GM18909 (cell line): ENCODE results near the gene TEAD4.
"Not testable (repeated sequence)": the region's sequence is repeated elsewhere in the genome, so short reads cannot be mapped to it uniquely, and the experiment has no call there.

ENCODE experiments used
- ATAC-seq: cut with Tn5 transposase; IDR thresholded peaks from one replicate; pipeline ENCODE4 v1.9.1; 2021; ENCODE audit warnings: mild to moderate bottlenecking; ENCODE audit not compliant: unreplicated experiment, poor library complexity

TEAD4 gene

GRCh38 chr12:3042394-3042793, 83.2 kb downstream of the TEAD4 start:
- ATAC-seq, result no peak

GRCh38 chr12:3042826-3043225, 83.6 kb downstream of the TEAD4 start:
- no peak for ATAC-seq

- no peak for ATAC-seq
Observed at GRCh38 chr12:3043406-3043805, 84.2 kb downstream of the TEAD4 start.

- ATAC-seq, result no peak
Observed at GRCh38 chr12:3044141-3044630, 85.0 kb downstream of the TEAD4 start.

GRCh38 chr12:3045494-3045893, 86.3 kb downstream of the TEAD4 start:
- no peak for ATAC-seq

- ATAC-seq, result no peak
Observed at GRCh38 chr12:3045989-3046388, 86.8 kb downstream of the TEAD4 start.

DNA sequence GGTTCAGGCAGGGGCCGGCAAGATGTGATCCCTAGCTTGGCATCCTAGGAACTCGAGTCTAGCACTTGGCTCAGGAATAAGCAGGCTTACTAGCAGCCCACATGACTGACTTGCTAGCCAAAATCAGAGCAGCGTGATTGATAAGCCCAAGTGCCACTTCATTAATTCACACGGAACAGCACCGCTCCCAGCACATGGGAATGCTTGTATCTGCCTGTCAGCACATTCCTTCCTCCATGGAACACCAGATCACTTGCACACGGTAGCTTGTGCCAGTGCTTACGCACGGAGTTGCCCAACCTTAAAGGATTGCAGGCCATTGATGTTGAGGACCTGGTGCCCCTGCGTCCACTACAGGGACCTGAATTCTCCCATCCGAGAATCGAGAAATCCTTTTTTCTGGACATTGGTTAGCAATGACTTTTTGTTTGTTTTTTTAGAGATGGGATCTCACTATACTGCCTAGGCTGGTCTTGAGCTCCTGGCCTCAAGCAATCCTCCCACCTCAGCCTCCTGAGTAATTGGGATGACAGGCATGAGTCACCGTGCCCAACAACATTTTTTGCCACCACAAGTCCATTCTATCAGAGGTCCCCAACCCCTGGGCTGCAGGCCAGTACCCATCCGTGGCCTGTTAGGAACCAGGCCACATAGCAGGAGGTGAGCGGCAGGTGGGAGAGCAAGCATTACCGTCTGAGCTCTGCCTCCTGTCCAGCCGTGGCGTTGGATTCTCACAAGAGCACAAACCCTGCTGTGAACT, 87.4 kb downstream of the TEAD4 start:
- no peak for ATAC-seq

GRCh38 chr12:3047961-3048360, 88.8 kb downstream of the TEAD4 start:
- ATAC-seq, result no peak

DNA sequence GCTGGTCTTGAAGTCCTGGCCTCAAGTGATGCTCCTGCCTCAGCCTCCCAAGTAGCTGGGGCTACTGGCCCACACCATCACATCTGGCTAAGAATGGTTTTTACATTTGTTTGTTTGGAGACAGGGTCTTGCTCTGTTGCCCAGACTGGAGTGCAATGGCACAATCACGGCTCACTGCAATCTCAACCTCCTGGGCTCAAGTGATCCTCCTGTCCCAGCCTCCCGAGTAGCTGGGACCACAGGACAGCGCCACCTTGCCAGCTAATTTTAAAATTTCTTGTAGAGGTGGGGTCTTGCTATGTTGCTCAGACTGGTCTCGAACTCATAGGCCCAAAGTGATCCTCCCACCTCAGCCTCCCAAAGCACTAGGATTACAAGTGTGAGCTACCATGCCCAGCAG, 89.3 kb downstream of the TEAD4 start:
- ATAC-seq, result no peak

- ATAC-seq, result no peak
Observed at GRCh38 chr12:3049176-3049575, 90.0 kb downstream of the TEAD4 start.

GRCh38 chr12:3049611-3050249, 90.5 kb downstream of the TEAD4 start:
- no peak for ATAC-seq

DNA sequence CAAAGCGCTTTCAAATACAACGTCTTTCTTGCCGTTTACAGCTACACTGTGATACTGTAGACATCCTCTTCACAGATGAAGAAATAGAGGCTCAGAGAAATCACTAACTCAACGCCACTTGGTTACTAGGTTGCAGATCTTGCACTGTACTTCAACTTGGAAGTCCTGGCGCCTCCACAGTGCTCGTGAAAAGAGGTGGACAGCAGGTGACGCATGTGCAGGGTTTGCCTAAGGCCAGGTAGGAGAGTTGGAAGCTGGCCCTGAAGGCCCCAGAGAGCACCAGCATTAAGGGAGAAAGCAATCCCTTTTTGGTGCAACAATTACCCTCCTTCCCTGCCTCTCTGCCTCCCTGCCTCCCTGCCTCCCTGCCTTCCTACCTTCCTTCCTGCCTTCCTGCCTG, 95.2 kb downstream of the TEAD4 start:
- ATAC-seq, result no peak

GRCh38 chr12:3055026-3055703, 96.0 kb downstream of the TEAD4 start:
- no peak for ATAC-seq

DNA sequence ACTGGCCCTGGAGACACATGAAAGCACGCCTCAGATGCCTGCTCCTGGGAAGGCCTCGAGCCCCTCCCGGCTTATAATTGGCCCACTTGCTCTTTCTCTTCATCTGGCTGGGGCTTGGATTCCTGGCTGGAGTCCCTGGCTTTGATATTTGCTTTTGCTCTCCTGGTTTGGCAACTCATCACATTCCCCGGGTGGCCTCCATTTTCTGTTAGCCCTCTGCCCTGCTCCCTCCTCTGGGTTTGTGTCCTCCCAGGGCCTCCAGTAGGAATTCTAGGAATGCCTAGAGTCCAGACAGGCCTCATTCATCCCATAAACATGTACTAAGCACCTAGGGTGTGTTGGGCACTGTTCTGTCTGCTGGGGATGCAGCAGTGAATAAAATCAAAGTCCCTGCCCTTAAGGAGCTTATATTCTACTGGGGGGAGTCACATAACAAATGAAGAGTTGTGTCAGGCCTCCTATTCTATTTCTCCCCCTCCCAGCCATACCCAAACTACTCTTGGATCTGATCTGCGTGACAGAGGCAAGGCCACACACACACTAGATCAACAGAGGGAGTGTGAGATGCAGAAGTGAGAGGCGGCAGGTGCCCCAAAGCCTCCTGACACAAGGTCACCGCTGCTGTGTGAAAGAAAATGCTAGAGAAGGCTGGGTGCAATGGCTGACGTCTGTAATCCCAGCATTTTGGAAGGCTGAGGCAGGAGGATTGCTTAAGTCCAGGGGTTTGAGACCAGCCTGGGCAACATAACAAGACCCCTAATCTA, 96.7 kb downstream of the TEAD4 start:
- ATAC-seq, result no peak

- ATAC-seq, result no peak
Observed at GRCh38 chr12:3061059-3061458, 101.9 kb downstream of the TEAD4 start.

DNA sequence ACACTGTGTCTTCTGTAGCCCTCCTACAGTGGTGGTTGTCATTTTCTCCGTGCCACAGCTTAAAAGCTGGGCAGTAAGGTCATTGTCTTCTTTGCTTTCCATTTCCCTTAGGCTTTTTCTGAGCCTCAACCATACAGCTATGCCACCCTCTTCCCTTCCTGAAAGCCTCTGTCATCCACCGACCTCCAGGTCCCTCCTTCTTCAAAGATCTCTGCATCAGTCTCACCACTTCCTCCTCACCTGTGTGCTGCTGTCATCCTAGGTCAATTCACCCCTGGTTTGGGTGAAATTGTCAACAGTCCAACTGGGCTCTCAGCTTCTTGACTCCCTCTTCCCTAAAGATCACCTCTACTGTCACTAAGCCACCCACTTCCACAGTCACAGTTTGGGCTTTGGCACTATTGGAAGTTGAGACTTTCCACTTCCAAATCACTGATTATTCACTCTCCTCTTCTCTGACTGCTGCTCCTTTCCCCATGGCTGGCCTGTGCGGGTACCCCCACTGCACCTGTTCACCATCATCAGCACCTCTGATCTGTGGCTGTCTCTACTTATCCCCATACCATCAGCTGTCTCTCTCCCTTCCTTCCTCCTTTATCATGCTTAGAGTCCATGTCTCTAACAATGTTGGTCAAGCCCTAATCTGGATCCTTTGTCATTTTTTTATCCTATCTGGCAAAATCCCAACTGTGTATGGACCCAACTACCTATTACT, 102.5 kb downstream of the TEAD4 start:
- ATAC-seq, result no peak

- ATAC-seq, result no peak
Observed at GRCh38 chr12:3065300-3065699, 106.1 kb downstream of the TEAD4 start.

DNA sequence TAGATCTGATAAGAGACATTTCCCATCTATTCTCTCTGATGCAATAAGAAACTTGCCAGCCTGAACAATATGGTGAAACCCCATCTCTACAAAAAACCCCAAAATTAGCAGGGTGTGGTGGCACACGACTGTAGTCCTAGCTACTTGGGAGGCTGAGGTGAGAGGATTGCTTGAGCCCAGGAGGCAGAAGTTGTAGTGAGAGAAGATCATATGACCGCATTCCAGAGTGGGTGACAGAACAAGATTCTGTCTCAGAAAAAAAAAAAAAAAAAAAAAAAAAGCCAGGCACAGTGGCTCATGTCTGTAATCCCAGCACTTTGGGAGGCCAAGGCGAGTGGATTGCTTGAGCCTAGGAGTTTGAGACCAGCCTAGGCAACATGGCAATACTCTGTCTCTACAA, 106.6 kb downstream of the TEAD4 start:
- not testable (repeated sequence) for ATAC-seq

- ATAC-seq, result no peak
Observed at GRCh38 chr12:3069714-3070113, 110.5 kb downstream of the TEAD4 start.

DNA sequence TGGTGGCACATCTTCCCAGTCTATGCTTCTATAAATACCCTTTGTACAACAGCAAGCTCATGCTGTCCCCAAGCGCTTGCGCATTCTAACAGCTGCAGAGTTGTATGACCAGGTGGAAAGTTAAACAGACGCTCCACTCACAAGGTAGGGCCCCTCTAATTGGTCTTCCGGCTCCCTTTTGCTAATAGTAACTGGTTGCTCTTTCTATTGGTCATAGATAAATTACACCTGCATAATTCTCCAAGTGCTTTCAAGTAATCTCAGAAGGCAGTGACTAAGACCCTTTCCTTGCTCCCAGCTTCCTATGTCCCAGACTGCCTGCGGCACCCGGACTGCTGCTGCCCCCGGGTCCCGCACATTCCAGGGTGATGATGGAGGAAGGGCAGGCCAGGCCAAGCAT, 111.9 kb downstream of the TEAD4 start:
- no peak for ATAC-seq
